Stimulated activated CD8-positive, alpha-beta memory T cell treated with anti-CD3 and anti-CD28 coated beads, Interleukin-2, amount 100 ng/mL, for 48 hours (primary cell): ENCODE results near the gene GPATCH4.

ENCODE experiments used
- DNase-seq, 2 donors: peaks; one replicate each; pipeline ENCODE4 v3.0.0-alpha.2; 2020; ENCODE audit warnings: low read depth in 2 of 2

GPATCH4 gene

GRCh38 chr1:156547982-156548381 lies 53.3 kb downstream of the GPATCH4 start:
- no peak for DNase-seq

GRCh38 chr1:156547434-156547833 lies 53.8 kb downstream of the GPATCH4 start:
- DNase-seq = no peak

GRCh38 chr1:156546267-156546666 lies 55.0 kb downstream of the GPATCH4 start:
- DNase-seq = no peak

GRCh38 chr1:156544592-156545102 lies 56.6 kb downstream of the GPATCH4 start:
- DNase-seq = no peak
